ENCODE data around the gene PWP2. TPM values are rescaled to one million over a fixed set of nuclear protein-coding genes. Genes with fewer than 3 reads are reported as not detected.
"Not testable (repeated sequence)": the region's sequence is repeated elsewhere in the genome, so short reads cannot be mapped to it uniquely, and the experiment has no call there.

Gene PWP2
- polyA plus RNA-seq, 3 donors: 4.2 to 8.5 (median 5.8) TPM

DNA sequence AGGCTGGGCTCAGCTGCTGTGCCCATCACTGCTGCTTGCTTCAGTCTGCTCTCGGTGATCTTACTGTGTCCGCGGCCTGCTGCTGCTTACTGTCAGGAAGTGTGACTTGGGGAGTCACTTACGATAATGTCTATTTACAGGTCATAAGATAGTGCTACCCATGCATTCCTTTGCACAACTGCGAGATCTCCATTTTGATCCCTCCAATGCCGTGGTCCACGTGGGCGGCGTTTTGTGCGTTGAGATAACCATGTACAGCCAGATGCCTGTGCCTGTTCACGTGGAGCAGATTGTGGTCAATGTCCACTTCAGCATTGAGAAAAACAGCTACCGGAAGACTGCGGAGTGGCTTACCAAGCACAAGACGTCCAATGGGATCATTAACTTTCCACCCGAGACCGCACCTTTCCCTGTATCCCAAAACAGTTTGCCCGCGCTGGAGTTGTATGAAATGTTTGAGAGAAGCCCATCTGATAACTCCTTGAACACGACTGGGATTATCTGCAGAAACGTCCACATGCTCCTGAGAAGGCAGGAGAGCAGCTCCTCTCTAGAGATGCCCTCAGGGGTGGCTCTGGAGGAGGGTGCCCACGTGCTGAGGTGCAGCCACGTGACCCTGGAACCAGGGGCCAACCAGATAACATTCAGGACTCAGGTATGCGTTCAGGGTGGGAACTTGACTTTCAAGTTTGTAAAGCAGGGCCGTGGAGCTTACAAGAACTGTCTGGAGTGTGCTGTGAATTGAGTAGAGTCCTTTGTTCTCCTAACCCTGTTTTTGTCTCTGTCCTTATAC, 24.4 kb upstream of the PWP2 start:
- no peak for DNase-seq (ENCODE audit: low read depth in 3 of 3, low spot score in 2 of 3)

DNA sequence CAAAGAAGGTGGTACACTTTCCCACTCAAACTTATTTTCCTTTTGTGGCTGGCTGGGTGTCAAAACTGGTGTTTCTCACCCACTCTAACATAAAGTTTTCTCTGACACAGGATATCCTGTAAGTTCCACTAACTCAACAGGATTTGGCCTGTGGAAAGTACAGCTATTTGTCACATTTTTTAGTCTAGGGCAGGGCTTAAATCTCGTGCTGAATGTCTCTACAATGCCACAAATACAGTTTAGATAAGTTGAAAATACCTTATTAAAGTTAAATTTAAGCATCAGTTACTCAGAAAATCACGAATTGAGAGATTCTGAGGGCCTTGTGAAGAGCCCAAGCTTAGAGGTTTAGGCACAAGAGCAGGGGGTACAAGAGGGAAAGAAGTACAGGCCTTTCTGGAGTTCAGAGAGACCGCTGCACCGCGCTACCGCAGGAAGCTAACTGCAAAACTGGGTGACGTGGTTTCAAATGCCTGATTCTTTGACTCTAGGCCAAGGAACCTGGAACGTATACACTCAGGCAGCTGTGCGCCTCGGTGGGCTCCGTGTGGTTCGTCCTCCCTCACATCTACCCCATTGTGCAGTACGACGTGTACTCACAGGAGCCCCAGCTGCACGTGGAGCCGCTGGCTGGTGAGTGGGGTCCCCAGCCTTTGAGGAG, 23.4 kb upstream of the PWP2 start:
- DNase-seq (ENCODE audit: low read depth in 3 of 3, low spot score in 2 of 3): no peak

- no peak for DNase-seq (ENCODE audit: low read depth in 3 of 3, low spot score in 2 of 3)
Measured at GRCh38 chr21:44084496-44085241, 22.5 kb upstream of the PWP2 start.

- DNase-seq (ENCODE audit: low read depth in 3 of 3, low spot score in 2 of 3): no peak
Measured at GRCh38 chr21:44085491-44086321, 21.5 kb upstream of the PWP2 start.

DNA sequence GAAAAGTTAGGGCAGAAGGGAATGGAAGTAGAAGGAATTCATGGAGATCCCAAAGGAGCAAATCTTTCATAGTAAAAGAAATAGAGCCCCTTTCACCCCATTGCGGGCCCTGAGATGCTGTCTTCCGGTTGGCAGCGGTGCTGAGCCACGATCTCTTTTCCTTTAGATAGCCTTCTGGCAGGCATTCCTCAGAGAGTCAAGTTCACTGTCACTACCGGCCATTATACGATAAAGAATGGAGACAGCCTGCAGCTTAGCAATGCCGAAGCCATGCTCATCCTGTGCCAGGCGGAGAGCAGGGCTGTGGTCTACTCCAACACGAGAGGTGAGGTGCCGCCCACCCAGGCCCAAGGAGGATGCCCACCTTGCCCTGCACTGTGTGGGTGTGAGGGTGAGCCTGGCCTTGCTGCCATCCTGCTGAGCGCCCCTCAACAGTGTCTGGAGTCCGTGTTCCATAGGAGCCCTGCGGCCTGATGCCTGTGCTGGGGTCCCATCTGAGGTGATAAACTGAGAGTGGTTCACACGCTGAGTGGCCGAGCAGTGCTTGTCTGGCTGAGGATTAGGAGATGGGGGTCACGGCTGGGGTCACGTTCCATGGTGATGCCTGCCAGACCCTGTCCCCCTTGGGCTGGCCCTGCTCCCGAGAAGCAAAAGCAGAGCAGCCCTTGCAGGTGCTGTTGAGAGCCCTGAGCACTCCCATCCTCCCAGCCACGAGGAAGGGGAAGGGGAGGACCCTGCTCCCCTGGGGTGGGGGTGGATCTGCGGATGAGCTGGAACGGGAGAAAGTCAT, 20.4 kb upstream of the PWP2 start:
- DNase-seq (ENCODE audit: low read depth in 3 of 3, low spot score in 2 of 3): no peak

- DNase-seq (ENCODE audit: low read depth in 3 of 3, low spot score in 2 of 3): no peak
Measured at GRCh38 chr21:44087426-44088400, 19.5 kb upstream of the PWP2 start.

GRCh38 chr21:44088401-44088780, 18.8 kb upstream of the PWP2 start:
- DNase-seq (ENCODE audit: low read depth in 3 of 3, low spot score in 2 of 3): no peak

GRCh38 chr21:44089001-44089911, 17.9 kb upstream of the PWP2 start:
- DNase-seq (ENCODE audit: low read depth in 3 of 3, low spot score in 2 of 3): peak; percentile 27 to 54 (median 36)

DNA sequence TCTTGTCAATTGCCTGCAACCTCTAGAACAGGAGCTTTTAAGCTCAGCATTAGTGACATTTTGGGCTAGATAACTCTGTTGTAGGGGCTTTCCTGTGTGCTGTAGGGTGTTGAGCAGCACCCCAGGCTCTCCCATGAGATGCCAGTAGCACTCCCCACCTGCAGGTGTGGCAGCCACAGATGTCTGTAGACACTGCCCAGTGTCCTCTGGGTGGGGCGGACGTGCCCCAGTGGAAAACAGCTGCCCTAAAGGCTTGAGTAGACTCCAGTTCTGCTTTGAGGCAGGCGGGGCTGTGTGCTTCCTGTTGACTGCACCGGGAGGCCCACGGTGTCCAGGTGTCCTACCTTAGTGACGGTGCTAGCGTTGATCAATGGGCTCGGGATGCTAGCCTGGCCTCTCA, 16.9 kb upstream of the PWP2 start:
- no peak for DNase-seq (ENCODE audit: low read depth in 3 of 3, low spot score in 2 of 3)

DNA sequence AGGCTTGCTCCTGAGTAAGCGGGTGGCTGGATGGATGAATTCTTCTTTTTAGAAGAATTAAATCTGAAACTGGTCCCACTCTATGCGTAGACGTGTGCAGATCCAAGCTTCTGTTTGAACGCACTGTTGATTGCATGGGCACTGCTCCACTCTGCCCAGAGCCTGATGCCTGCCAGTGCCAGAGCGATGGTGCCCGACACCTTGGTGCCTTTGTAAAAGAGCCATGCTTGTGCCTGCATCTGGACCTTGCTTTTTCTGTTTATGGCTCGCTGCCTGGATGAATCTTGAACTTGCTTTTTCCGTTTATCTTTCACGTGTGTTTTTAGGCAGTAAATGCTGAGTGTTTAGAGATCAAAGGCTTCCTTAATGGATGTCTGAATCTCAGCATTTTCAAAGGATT, 15.0 kb upstream of the PWP2 start:
- DNase-seq (ENCODE audit: low read depth in 3 of 3, low spot score in 2 of 3): no peak

DNA sequence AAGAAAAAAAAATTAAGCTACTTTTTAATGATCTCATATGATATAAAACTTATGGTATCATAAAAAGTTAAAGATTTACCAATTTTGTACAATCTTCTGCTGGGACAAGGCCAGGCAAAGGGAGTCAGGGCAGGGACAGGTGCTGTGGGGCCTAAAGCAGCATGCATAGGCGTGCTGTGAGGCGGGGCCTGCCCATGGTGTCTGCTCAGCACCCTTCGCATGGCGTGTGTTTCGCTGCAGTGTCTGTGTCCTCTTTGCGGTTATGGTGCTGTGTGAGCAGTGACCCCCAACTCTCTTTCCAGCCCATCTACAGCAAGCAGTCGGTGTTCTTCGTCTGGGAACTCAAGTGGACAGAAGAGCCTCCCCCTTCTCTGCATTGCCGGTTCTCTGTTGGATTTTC, 13.4 kb upstream of the PWP2 start:
- no peak for DNase-seq (ENCODE audit: low read depth in 3 of 3, low spot score in 2 of 3)

- DNase-seq (ENCODE audit: low read depth in 3 of 3, low spot score in 2 of 3): no peak
Measured at GRCh38 chr21:44094832-44095231, 12.4 kb upstream of the PWP2 start.

- DNase-seq (ENCODE audit: low read depth in 3 of 3, low spot score in 2 of 3): not testable (repeated sequence)
Measured at GRCh38 chr21:44098507-44098906, 8.7 kb upstream of the PWP2 start.

DNA sequence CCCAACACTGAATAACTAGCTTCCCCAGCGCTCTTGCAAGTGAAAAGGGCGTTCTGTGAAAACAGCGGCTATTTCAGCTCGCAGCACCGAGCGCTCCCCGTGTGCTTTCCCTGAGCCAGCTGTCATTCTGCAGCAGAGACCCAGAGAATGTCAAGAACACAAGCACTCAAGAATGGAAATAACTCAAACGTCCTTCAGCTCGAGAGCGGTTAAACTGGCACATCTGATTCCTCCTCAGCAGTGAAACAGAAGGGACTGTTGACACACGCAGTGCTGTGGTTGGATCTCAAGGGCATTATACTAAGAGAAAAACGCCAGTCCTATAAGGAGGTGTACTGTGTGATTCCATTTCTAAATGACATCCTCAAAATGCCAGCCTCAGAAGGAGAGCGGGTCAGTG, 8.2 kb upstream of the PWP2 start:
- not testable (repeated sequence) for DNase-seq (ENCODE audit: low read depth in 3 of 3, low spot score in 2 of 3)

- DNase-seq (ENCODE audit: low read depth in 3 of 3, low spot score in 2 of 3): not testable (repeated sequence)
Measured at GRCh38 chr21:44107589-44107988, 390 bp downstream of the PWP2 start.

DNA sequence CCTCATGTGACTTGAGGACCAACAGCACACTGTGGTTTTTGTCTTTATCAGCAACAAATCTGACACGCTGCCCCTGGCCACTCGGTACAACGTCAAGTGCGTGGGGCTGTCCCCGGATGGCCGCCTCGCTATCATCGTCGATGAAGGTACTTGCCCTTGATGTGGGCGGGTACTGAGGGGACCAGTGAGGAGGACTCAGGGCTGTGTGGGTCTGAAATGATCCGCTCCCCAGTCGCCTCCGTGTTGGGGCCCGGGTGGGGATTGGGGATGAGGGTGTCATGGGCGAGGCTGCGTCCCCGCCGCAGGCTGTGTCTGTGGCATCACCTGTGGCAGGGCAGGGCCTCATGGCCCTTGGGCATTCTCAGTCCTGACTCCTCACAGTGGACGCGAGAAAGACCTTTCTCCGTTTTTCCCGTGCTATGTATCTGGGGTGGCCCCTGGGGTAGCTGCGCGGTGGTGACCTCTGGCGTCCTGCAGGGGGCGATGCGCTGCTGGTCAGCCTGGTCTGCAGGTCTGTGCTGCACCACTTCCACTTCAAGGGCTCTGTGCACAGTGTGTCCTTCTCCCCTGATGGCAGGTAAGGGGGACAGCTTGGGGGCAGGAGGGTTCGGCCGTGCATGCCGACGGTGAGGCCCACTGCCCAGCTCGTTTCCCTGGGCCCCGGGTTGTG, 6.6 kb downstream of the PWP2 start:
- DNase-seq (ENCODE audit: low read depth in 3 of 3, low spot score in 2 of 3): not testable (repeated sequence)

DNA sequence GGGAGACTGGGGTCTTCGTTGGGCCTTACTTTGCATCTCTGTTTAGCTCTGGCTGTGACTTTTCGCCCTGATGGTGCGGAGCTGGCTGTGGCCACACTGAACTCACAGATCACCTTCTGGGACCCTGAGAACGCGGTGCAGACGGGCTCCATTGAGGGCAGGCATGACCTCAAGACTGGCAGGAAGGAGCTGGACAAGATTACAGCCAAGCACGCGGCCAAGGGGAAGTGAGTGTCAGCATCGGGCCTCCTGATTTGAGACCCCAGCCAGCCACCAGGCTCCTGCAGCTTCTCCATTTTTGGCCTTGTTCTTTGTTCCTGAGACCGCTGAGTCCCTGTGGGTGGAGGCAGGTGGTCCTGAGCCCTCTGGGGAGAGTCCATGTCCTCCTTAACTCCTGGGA, 14.9 kb downstream of the PWP2 start:
- not testable (repeated sequence) for DNase-seq (ENCODE audit: low read depth in 3 of 3, low spot score in 2 of 3)
